Measurements from ENCODE around the gene ATXN10.
"Not testable (repeated sequence)": the region's sequence is repeated elsewhere in the genome, so short reads cannot be mapped to it uniquely, and the experiment has no call there.

Gene ATXN10

GRCh38 chr22:45671783-45672563, at the start of gene ATXN10:
Gene ATXN10 (plus strand): TSS chr22:45671834. CDS start chr22:45672064, 230 bp downstream.
- DNase-seq (ENCODE audit: low read depth), result peak; percentile 47

DNA sequence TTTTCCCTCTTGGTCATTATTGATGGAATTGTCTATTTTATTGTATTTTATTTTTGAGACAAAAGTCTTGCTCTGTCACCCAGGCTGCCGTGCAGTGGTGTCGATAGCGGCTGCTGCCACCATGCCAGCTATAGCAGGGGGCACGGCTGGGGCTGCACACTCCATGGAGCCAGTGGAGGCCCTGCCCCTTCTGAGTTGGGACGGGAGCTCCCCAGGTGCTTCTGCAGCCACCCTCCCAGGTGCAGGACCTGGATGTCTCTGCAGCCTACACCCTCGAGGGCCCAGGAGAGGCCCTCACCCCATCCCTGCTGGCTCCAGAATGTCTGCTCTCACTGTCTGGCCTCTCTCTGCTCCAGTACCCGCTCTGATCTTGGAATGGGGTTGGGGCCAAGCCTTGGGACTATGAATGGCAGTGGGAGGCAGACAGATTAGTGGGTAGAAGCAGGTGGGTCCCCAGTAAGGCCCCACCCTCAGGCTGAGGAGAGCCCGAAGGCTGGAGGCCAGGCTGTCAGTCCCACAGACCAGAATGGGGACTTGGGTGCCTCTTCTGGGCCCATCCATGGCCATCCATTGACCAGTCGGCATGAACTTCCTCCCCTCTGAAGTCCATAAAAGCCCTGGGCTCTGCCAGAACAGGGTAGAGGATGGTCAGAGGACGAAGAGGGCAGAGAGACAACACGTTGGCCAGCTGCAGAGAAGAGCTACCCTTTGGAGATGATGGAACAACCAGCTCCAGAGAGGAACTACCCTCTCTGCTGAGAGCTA, 49.6 kb upstream of the ATXN10 start:
- no peak for DNase-seq (ENCODE audit: low read depth)

- not testable (repeated sequence) for DNase-seq (ENCODE audit: low read depth)
These were observed 48.0 kb upstream of the ATXN10 start for GRCh38 chr22:45623464-45624145.

DNA sequence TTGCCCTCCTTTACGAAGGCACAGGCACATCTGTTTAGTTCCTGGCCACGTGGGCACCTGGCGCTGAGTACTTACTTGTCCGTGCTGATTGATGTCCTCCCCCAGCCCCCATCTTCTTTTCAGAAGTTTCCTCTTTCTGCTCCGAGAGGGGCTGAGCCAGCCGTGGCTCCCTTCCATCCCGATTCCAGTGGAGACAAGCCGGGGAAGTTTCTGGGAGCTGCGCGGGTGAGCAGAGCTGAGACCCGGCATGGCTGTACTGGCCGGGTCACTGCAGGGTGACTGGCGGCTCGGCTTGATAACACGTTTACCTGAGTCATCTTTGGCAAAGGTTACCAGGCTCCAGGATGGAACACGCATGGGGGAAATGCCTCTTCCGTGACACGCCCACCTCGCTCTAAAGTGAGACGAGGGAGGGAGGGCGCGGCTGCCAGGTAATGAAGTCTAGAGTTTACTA, 45.4 kb upstream of the ATXN10 start:
- no peak for DNase-seq (ENCODE audit: low read depth)

DNA sequence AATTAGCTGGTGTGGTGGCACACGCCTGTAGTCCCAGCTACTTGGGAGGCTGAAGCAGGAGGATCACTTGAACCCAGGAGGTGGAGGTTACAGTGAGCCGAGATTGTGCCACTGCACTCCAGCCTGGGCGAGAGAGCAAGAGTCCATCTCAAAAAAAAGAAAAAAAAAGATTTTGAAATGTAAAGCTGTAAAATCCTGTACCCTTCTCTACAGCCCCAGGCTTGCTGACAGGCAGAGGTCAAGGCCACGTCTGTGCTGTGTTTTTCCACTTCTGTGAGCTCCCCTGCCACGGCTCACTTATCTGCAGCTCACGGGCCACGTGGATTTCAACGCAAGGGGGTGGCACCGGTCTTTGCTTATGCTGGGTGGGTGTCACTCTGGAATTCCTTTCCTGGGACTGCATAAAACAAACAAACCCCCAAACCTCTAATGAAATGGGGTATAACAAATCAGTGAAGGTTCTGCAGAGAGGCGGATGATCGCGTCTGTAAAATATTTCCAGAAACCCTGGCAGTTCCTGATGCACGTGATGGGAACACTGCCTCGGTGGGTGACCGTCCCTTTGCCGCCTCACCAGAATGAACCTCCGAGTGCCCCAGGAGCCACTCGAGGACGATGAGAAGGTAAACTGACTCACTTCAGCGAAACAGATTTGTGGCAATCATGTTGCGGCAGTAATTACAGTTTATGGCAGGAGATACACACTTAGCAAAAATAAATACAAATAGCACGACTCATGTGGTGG, 44.0 kb upstream of the ATXN10 start:
- no peak for DNase-seq (ENCODE audit: low read depth)

- no peak for DNase-seq (ENCODE audit: low read depth)
These were observed 43.1 kb upstream of the ATXN10 start for GRCh38 chr22:45628515-45628914.

GRCh38 chr22:45629469-45630089, 42.1 kb upstream of the ATXN10 start:
- DNase-seq (ENCODE audit: low read depth), result no peak

DNA sequence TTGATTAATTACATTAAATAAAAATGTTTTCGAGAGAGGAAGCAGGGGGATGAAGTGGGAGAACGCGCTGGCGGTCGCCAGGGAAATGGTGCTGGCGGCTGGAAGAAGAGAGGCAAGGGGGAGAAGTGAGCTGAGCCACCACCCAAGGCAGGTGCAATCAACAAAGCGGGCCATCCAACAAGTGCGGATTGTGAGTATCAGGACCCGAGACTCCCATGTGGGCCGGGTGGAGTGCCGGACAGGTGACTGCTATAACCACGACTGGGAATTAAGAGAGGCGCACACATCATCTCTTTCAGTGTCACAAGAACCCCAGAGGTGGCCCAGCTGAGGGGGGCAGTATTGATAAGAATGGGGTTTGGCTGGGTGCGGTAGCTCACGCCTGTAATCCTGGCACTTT, 41.2 kb upstream of the ATXN10 start:
- DNase-seq (ENCODE audit: low read depth), result no peak

GRCh38 chr22:45631140-45631840, 40.3 kb upstream of the ATXN10 start:
- DNase-seq (ENCODE audit: low read depth), result no peak

DNA sequence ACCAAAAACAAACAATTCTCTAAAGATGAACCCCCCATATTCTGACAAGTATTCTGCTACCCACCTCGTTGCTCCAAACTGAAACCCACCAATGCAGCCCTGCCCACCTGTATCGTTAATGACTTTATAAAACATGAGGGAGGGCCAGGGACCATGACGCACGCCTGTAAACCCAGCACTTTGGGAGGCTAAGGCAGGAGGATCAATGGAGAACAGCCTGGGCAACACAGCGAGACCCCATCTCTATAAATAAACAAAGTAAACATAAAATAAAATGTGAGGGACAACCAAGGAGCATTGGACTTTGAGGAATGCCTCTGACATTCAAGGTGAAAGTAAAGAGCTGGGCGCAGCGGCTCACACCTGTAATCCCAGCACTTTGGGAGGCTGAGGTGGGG, 39.8 kb upstream of the ATXN10 start:
- no peak for DNase-seq (ENCODE audit: low read depth)

GRCh38 chr22:45632791-45633515, 38.7 kb upstream of the ATXN10 start:
- no peak for DNase-seq (ENCODE audit: low read depth)

GRCh38 chr22:45636683-45637082, 35.0 kb upstream of the ATXN10 start:
- DNase-seq (ENCODE audit: low read depth), result no peak

DNA sequence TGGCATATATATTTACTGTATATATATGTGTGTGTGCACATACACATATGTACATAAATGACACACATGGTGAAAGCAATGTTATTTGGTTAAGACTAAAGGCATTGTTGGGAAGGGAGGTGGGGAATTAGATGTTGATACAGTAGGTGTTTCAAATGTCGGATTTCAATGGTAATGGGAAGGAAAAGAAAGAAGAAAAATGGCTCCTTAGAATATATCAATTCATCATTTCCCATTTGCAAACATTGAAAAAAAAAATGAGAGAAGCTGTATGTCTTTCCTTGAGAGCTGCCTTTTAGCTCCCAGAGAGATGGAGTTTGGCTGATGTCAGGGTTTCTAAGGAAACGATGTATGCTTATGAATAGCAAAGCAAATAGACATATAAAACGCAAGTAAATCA, 33.4 kb upstream of the ATXN10 start:
- DNase-seq (ENCODE audit: low read depth), result no peak

DNA sequence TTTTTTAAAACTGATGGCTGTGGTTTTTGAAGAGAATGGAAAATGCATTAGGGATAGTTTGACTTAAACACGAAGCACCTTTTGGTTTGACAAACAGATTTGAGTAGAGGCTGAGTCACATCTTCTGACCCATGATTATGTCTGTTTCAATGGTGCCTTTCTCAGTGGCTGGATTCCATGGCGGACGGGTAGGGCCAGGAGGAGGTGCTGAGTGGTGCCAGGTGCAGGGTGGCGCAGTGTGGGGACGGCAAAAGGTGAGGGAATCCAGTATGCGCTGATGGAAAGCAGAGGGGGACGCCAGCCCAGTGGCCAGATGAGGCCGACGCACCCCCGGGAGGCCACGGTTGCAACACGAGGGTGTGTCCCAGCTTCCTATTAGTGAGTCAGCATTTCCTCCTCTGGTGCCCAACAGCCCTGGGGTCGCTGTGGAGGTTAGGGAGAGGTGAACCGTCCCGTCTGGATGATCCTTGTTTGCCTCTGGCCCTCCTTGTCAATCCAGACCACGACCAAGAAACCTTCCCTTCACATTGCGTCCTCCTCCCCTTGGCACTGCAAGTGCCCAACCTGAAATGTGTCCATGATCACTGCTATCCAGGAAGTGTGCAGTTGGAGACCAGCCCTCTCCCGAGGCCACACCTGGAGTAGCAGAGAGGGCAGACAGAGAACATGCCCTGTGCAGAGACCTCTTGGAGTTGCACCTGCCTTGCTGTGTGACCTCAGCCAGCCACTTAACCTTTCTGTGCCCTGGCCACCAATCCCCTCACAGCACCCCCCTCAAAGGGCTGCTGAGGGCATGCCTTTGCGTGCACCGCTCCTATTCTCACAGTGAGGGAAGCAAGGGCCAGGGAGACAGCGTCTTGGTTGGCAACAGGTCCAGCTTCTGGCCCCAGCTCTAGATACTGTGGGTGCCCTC, 32.5 kb upstream of the ATXN10 start:
- no peak for DNase-seq (ENCODE audit: low read depth)

- no peak for DNase-seq (ENCODE audit: low read depth)
These were observed 31.9 kb upstream of the ATXN10 start for GRCh38 chr22:45639747-45640102.

DNA sequence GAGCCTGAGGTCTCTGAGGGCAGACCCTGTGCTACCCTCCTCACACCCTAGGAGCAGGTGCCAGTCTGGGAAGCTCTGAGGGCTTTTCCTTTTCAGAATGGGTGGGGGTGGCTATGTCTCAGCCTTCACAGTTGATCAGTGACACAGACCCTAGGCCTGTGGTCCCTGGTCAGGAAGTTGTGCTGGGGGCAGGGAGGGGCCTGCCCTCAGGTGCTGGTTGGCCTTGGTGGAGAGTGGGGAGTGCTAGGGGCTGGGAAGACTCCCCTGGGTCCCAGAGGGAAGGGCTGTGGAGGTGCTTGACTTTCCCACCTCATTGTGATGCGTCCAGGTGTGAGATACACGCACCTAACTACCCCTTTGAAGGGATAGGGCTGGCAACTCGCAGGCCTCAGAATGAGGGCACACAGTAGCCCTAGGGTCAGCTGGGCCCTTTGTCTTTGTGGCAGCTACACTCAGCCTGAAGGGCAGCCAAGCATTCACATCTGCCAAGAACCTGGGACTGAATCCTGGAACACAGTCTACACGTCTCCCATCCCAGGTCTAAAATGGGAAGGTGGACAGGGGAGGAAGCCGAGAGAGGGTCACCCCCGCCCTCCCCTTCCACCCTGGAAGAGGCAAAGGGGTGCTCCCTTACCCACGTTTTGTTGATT, 31.2 kb upstream of the ATXN10 start:
- DNase-seq (ENCODE audit: low read depth), result no peak

DNA sequence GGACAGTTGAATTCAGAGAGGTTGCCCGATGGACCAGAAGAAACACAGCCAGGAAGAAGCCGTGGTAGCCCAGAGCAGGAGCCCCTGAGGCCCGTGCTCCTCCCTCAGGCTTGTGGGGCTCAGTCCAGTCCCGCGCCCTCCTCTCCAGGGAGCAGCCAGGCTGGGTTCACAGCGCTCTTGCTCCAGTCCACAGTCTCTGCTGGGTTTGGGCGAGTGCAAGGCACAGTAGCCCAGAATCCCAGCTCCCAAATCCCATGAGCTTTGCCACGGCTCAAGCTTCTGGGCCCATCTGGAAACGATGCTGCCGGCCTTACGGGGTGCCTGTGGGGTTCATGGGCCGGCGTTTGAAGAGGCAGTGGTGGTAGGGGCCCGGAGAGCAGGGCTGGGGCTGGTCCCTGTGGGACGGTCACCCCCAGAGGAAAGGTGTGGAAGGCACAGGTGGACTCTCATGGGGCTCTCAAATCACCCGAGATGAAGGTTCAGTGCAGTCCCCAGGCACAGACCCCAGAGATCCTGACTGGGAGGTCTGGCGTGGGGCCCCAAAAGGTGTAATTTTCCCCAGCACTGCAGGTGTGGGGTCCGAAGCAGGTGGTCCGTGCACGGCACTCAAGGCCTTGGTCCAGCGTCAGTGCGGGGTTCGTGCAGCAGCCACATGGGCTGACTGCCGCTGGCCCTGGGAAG, 30.6 kb upstream of the ATXN10 start:
- DNase-seq (ENCODE audit: low read depth), result no peak

DNA sequence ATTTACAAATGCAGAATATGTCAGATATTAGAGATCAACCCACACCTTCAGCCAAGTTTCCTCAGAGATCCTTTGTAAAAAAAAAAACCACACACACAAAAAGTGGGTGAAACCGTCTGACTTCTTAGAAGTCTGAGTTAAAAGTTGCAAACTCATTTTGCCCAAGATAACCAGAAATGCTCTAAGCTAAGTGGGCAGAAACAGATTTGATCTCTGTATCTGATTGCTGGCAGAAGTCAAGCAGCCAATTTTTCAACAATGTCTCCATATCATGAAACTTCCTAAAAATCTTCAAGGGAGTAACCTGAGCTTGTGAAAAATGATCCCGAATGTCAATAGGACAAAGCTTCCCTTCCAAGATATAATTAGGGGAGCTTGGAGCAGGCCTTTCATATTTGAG, 28.6 kb upstream of the ATXN10 start:
- no peak for DNase-seq (ENCODE audit: low read depth)

All from stimulated activated CD8-positive, alpha-beta memory T cell treated with anti-CD3 and anti-CD28 coated beads, Interleukin-15, amount 100 ng/mL, for 24 hours (primary cell).